Parathyroid adenoma (tissue), 2 donors: ENCODE data around the gene PLD3.
A peak's percentile ranks its signal among the peaks of the same experiment; 100 is the strongest.

Experiments
- H2AFZ ChIP-seq: fragments of 300-600 bp; sonication (generic); one replicate; pipeline ENCODE4 v1.7.0; 2017; ENCODE audit warnings: antibody characterized with exemption, mild to moderate bottlenecking
- H3K27ac ChIP-seq: fragments of 300-600 bp; sonication (generic); one replicate; pipeline ENCODE4 v1.7.0; 2017
- H3K27me3 ChIP-seq: fragments of 300-600 bp; sonication (generic); one replicate; pipeline ENCODE4 v1.7.0; 2017; ENCODE audit warnings: low read length; ENCODE audit not compliant: control insufficient read depth, insufficient read depth
- H3K36me3 ChIP-seq: fragments of 300-600 bp; sonication (generic); one replicate; pipeline ENCODE4 v1.7.0; 2017; ENCODE audit warnings: low read length; ENCODE audit not compliant: control insufficient read depth, insufficient read depth
- H3K4me1 ChIP-seq: fragments of 300-600 bp; sonication (generic); one replicate; pipeline ENCODE4 v1.7.0; 2017; ENCODE audit warnings: control low read depth
- H3K4me2 ChIP-seq: fragments of 300-600 bp; sonication (generic); one replicate; pipeline ENCODE4 v1.7.0; 2017; ENCODE audit warnings: low read length
- H3K4me3 ChIP-seq: fragments of 300-600 bp; sonication (generic); one replicate; pipeline ENCODE4 v1.7.0; 2017; ENCODE audit warnings: low read depth, low read length
- H3K79me2 ChIP-seq: fragments of 300-600 bp; sonication (generic); one replicate; pipeline ENCODE4 v1.7.0; 2017; ENCODE audit warnings: control low read depth
- H3K9ac ChIP-seq: fragments of 300-600 bp; sonication (generic); one replicate; pipeline ENCODE4 v1.7.0; 2017; ENCODE audit warnings: mild to moderate bottlenecking
- H3K9me3 ChIP-seq: fragments of 300-600 bp; sonication (generic); one replicate; pipeline ENCODE4 v1.7.0; 2017; ENCODE audit warnings: low read length; ENCODE audit not compliant: control insufficient read depth
- CTCF ChIP-seq: fragments of 300-600 bp; sonication (generic); IDR thresholded peaks from one replicate; pipeline ENCODE4 v1.7.0; 2017; ENCODE audit warnings: antibody characterized with exemption, mild to moderate bottlenecking
- donor health status: primary hyperparathyroidism.

PLD3 gene

GRCh38 chr19:40390084-40390742 lies 41.7 kb downstream of the PLD3 start, which contains the start of gene HIPK4:
Gene HIPK4, minus strand, starts transcription at chr19:40390181. Its CDS starts 279 bp downstream, at chr19:40389902.
- no peak within 1 kb of the TSS for H2AFZ ChIP-seq
- H3K9me3 ChIP-seq = no peaks in the 10 kb centered on the region
- H3K4me3 ChIP-seq = no peak within 1 kb of the TSS
- peaks cover 10% of the 10 kb centered on the region for H3K4me1 ChIP-seq
- no peak within 1 kb of the TSS for H3K4me2 ChIP-seq
- TF ChIP-seq CTCF = no peak
- no peak within 1 kb of the TSS for H3K9ac ChIP-seq
- no peak within 1 kb of the TSS for H3K27ac ChIP-seq
- no peaks in the 10 kb centered on the region for H3K27me3 ChIP-seq
- no peaks in the 10 kb centered on the region for H3K79me2 ChIP-seq
- H3K36me3 ChIP-seq = no peaks in the 10 kb centered on the region

- no peak overlapping the region for H3K9ac ChIP-seq
- no peaks in the 10 kb centered on the region for H3K9me3 ChIP-seq
- peaks cover 10% of the 10 kb centered on the region for H3K4me1 ChIP-seq
- no peak for TF ChIP-seq CTCF
- H3K79me2 ChIP-seq = no peaks in the 10 kb centered on the region
- no peak overlapping the region for H3K27ac ChIP-seq
- no peak overlapping the region for H3K4me3 ChIP-seq
- H2AFZ ChIP-seq = peak overlapping the region; percentile 88
- H3K36me3 ChIP-seq = no peaks in the 10 kb centered on the region
- no peaks in the 10 kb centered on the region for H3K27me3 ChIP-seq
- H3K4me2 ChIP-seq = no peak overlapping the region
These were observed 43.6 kb downstream of the PLD3 start for GRCh38 chr19:40392123-40392522.

DNA sequence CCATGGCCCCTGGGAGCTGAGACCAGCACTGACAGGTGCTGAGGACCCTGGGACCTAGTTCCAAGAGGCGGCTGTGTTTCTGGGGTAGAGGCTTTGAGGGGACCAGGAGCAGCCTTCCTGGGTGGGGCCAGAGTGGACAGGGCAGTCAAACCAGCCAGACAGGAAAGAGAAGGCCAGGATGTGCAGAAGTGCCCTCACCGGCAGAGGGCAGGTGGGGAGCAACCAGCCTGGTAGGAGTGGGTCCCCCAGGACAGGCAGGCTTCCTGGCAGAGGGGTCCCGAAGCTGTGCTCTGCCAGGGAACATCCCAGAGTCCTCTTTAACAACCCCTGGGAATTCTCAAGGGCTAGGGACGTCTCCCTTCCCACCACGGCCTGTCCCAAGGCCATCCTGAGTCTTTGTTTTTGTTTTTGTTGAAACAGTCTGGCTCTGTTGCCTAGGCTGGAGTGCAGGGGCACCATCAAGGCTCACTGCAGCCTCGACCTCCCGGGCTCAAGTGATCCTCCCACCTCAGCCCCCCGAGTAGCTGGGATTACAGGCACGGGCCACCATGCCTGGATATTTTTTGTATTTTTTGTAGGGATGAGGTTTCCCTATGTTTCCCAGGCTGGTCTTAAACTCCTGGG lies 44.5 kb downstream of the PLD3 start:
- no peaks in the 10 kb centered on the region for H3K9me3 ChIP-seq
- H3K27me3 ChIP-seq = no peaks in the 10 kb centered on the region
- H3K4me1 ChIP-seq = peaks cover 10% of the 10 kb centered on the region
- H3K4me2 ChIP-seq = no peak overlapping the region
- peak overlapping the region; percentile 6 for H3K27ac ChIP-seq
- TF ChIP-seq CTCF = peak; percentile 70
- peak overlapping the region; percentile 88 for H2AFZ ChIP-seq
- H3K36me3 ChIP-seq = no peaks in the 10 kb centered on the region
- no peaks in the 10 kb centered on the region for H3K79me2 ChIP-seq
- no peak overlapping the region for H3K9ac ChIP-seq
- H3K4me3 ChIP-seq = no peak overlapping the region

DNA sequence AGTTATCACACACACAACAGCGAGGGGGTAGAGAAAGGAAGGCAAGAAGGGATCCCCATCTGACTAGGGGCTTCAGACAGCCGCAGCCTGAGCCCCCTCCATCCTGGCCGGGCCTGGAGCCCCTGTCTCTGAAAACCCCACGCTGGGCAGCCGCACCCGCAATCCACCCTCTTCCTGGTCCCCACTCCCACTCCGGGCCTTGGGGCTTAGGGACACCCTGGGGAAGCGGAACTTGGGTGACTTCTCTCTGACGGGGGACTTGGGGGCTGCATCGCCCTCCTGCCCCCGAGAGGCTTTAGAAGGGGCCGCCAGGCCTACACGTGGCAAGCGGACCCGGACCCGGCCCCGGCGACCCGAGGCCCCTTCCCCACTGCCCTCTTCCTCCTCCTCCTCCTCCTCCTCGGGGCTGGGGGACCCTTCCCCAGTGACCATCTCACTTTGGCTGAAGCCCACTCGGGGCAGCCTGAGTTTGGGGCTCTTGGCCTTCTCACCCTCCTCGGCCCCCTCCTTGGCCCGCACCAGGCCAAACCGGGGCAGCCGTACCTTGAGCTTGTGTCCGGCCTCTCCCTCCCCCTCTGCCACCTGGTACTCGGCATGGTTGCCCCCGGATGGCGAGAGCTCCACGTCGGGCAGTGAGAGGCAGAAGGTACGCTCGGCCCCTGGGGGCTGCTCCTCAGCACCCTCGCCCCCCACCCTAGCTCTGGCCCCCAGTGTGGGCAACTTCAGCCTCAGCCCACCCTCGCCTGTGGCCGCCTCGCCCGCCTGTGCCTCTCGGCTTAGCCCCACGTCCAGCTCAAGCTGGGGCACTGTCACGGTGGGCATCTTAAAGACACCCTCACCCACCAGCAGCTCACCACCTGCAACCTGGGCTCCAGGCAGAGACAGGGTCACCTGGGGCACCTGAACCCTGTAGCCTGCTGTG lies 45.7 kb downstream of the PLD3 start:
- Histone ChIP-seq H3K4me1 (peaks cover 10% of the 10 kb centered on the region), H3K9me3 (no peaks in the 10 kb centered on the region), H3K79me2 (no peaks in the 10 kb centered on the region), H3K4me3 (no peak overlapping the region), H3K36me3 (no peaks in the 10 kb centered on the region), H3K27me3 (no peaks in the 10 kb centered on the region), H3K27ac (no peak overlapping the region), H3K9ac (no peak overlapping the region), H2AFZ (no peak overlapping the region), H3K4me2 (no peak overlapping the region)
- TF ChIP-seq CTCF = no peak
